Stimulated activated CD8-positive, alpha-beta memory T cell treated with anti-CD3 and anti-CD28 coated beads, Interleukin-2, amount 100 ng/mL, for 48 hours (primary cell): ENCODE measurements around the gene KRTAP10-5.
"Not testable (repeated sequence)": the region's sequence is repeated elsewhere in the genome, so short reads cannot be mapped to it uniquely, and the experiment has no call there.

Experiments
- DNase-seq, 2 donors: peaks; one replicate each; pipeline ENCODE4 v3.0.0-alpha.2; 2020; ENCODE audit warnings: low read depth in 2 of 2

KRTAP10-5 gene, protein sequence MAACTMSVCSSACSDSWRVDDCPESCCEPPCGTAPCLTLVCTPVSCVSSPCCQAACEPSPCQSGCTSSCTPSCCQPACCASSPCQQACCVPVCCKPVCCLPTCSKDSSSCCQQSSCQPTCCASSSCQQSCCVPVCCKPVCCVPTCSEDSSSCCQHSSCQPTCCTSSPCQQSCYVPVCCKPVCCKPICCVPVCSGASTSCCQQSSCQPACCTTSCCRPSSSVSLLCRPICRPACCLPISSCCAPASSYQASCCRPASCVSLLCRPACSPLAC

DNA sequence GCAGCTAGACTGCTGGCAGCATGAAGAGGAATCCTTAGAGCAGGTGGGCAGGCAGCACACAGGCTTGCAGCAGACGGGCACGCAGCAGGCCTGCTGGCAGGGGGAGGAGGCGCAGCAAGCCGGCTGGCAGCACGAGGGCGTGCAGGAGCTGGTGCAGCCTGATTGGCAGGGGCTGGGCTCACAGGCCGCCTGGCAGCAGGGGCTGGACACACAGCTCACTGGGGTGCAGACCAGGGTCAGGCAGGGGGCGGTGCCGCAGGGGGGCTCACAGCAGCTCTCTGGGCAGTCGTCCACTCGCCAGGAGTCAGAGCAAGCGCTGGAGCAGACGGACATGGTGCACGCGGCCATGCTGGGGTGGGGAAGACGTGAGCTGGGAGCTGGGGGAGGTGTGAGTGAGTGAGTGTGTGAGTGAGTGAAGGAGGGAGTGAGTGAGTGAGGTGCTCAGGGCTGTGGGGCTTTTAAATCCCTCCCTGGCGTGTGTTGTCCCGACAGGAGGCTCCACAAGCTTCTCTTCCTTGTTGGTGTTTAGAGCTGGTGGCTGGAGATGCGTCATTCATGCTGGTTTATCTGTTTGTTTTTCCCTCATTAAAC, at the start of gene KRTAP10-5:
KRTAP10-5 (minus strand) TSS at position 374 of the 591 bp plus-strand sequence; CDS start at position 348, 26 bp downstream.
- DNase-seq: not testable (repeated sequence)

- DNase-seq: no peak
Measured at GRCh38 chr21:44628707-44629391, 48.4 kb upstream of the KRTAP10-5 start.

GRCh38 chr21:44627831-44628233, 47.4 kb upstream of the KRTAP10-5 start:
- not testable (repeated sequence) for DNase-seq

GRCh38 chr21:44627181-44627822, 46.9 kb upstream of the KRTAP10-5 start:
- not testable (repeated sequence) for DNase-seq

DNA sequence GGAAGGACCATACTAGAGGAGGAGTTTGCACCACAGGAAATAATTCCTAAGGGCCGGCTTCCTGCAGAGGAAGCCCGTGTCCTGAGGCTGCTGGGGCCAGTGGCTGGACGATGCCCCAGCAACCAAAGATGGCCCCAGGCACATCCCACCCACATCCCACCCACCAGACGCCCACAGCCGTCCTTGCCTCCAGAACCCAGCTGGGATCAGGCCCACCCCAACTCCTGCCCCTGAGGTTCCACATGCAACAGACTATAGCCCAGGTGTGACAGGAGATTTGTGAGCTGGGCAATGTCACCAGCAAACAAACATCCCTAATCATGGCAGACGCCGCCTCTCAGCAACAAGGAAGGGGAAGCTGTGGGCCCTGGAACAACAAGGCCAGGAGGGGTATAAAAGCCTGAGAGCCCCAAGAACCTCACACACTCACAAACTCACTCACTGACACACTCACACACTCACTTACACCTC, 46.3 kb upstream of the KRTAP10-5 start, which contains the start of gene KRTAP10-9:
KRTAP10-9 (plus strand) TSS at position 421 of the 471 bp plus-strand sequence. CDS start 79 bp downstream, outside the sequence.
- DNase-seq: no peak

- DNase-seq: no peak
Measured at GRCh38 chr21:44626262-44626661, 45.9 kb upstream of the KRTAP10-5 start.

GRCh38 chr21:44625756-44626155, 45.4 kb upstream of the KRTAP10-5 start:
- no peak for DNase-seq

DNA sequence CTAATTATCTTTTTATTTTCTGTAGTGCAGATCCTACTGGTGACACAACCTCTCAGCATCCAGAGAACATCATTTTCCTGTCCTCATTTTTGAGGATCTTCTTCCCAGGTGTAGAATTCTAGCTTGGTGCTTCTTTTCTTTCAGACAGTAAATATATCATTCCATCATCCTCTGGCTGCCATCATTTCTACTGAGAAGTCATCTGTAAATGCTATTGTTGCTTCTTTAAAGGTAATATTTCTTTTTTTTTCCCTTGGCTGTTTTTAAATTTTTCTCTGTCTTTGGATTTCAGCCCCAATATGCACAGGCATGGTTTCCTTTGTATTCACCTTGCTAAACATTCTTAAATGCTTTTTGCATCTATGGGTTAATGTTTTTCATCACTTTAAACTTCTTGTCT, 43.2 kb upstream of the KRTAP10-5 start:
- DNase-seq: no peak

DNA sequence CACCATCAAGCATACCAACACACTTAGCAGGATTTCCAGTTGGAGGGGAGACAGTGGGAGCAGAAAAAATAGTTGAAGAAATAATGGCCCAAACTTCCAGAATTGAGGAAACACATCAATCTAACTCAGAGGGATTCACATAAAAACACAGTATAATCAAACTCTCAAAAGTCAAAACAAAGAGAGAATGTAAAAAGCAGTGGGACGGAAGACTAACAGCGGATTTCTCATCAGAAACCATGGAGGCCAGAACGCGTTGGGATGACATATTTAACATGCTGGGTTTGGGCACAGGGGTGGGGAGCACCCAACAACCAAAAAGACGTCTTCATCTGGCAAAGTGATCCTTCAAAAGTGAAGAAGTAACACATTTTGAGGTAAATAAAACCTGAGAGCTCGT, 39.5 kb upstream of the KRTAP10-5 start:
- DNase-seq: no peak

DNA sequence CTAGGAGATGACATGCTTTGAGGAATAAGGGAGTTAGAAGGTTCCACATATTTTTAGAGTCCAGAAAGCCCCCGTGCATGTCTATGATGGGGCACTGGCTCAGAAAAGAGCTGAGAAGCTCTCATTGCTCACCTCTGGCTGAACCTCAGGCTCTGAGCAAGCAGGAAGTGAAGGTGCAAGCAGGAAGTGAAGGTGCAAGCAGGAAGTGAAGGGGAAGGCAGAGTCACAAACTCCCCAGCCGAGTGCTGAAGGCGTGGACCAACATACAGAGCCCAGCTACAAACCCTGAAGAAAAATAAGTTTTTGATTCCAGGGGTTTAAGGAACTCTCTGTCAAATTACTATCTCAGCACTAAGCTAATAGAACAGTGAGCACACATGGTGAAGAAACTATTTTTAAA, 38.5 kb upstream of the KRTAP10-5 start:
- DNase-seq: peak in 1 of 2 donors; percentile 13

- no peak for DNase-seq
Measured at GRCh38 chr21:44618504-44618903, 38.1 kb upstream of the KRTAP10-5 start.

DNA sequence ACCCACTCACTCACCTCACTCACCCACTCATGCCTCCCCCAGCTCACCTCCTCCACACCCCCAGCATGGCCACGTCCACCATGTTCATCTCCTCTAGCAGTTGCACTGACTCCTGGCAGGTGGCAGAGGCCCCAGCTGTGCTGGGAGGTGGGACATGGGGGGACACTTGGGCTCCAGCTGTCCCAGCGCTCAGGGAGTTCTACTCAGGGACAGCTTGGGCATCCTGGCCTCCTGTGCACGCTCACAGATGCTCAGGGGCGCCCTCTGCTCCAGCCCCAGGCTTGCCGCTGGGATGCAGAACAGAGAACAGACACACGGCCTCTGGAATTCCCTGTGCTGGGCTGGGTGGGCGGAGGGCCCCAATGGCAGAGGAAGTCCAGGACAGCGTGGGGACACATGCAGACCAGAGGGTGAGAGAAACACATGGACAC, 36.7 kb upstream of the KRTAP10-5 start:
- DNase-seq: no peak

- DNase-seq: no peak
Measured at GRCh38 chr21:44616591-44616926, 36.2 kb upstream of the KRTAP10-5 start.

DNA sequence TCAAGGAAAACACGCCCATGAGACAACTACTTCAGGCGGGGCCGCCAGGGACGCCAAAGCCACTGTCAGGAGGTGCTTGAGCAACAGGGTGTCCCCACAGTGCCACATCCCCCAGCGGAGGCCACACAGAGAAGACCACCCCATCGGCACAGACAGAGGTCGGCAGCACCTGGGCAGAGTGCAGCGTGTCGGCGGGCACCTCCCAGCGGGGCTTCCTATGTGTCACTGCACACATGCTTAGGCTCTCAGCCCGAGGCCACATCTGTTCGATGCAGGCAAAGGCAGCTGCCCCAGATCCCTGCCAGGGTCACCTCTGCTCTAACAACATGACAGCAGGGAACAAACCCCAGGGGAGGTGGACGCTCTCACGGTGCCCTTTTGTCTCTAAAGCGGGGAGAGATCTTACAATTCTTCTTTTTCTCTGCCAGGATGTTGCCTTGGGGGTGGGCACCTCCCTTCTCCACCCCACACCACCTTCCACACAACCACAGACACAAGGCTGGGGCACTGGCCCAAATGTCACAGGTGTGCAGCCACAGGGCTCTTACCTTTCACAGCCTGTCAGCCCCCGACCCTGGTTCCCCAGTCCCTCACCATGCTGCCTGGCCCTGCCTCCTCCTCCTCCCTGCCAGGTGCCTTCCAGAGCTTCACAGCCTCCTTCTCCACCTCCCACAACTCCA, 35.6 kb upstream of the KRTAP10-5 start:
- DNase-seq: no peak

DNA sequence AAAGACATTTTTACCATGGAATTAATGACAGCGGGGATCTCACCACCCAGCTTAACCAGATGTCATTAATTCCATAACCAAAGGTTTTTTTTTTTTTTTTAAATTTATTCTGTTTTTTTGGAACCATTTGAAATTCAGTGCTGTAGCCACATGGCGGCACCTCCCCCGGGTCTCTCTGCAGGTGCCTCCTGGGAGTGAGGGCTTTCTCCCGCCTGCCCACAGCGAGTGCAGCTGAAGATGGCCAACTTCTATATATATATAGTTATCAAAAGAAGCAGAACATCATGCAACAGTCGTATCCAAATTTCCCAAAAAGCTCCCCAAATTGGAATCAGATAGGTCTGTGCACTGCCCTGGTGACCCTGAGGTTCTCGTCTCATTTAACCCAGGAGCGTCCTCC, 35.1 kb upstream of the KRTAP10-5 start:
- DNase-seq: no peak

DNA sequence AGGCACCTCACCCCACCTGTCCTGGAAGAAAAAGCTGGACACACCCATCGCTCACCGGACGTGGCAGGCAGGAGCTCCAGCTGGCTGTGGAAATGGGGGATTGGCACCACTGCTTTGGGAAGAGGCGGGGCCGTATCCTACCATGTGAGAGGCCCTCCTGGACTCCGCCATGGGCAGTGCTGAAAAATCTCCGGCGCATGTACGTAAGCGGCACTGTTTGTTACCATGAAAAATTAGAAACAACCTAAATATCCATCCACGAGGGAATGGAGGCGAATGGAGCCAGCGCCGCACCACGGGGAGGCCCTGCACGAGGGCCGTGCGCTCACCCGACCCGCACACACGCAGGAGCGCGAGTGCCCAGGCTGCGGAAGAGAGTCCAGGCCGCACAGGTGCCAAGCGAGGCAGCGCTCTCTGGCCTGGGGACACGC, 34.6 kb upstream of the KRTAP10-5 start:
- DNase-seq: no peak

DNA sequence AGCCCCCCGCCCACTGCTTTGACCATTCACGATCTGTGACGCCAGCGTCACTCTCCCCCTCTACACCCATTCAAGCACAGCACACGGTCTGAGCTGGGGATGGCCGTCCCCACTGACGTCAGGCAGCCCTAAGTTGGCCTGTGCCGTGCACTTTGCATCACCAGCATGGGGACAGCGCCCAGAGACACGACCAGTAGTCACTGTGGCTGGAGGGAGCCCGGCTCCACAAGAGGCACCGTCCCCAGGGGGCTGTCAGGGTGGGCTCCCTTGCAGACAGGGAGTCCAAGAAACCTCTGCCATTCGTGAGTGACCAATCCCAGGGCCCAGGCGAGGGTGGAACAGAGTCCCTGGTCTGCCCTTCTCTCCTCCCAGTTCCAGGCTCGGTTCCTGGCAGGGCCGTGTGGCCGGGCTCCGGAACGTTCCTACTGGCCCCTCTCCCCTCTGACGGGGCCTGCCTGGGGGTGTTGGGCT, 33.8 kb upstream of the KRTAP10-5 start:
- DNase-seq: no peak

- DNase-seq: no peak
Measured at GRCh38 chr21:44613386-44614155, 33.2 kb upstream of the KRTAP10-5 start.

GRCh38 chr21:44612669-44613229, 32.3 kb upstream of the KRTAP10-5 start:
- DNase-seq: no peak

- no peak for DNase-seq
Measured at GRCh38 chr21:44612029-44612486, 31.7 kb upstream of the KRTAP10-5 start, which contains the start of gene KRTAP10-8. TSS of gene KRTAP10-8 (plus strand) at chr21:44612079. CDS start at chr21:44612101, 22 bp downstream.
